GM10248 (cell line): ENCODE results near the gene MYO16.
A peak's percentile ranks its signal among the peaks of the same experiment; 100 is the strongest.

ENCODE experiments used
- CTCF ChIA-PET: fragments of 300-600 bp; sonication (Branson Sonifier 250); formaldehyde crosslinking; extraction: SDS; loops from one replicate; lab custom pipeline; 2021; ENCODE audit warnings: antibody characterized with exemption; lab: Yijun Ruan, JAX
- POLR2A ChIA-PET: fragments of 350-650 bp; sonication (Branson Sonifier 250); formaldehyde crosslinking; extraction: SDS; loops from one replicate; lab custom pipeline; 2020; ENCODE audit warnings: antibody characterized with exemption; lab: Yijun Ruan, JAX
- DNase-seq: peaks from one replicate; pipeline ENCODE4 v3.0.0; 2012; ENCODE audit errors: extremely low spot score
- CTCF ChIP-seq: IDR thresholded peaks from 2 replicates; pipeline ENCODE4 v1.5.1; 2012; ENCODE audit warnings: mild to moderate bottlenecking, low read depth; ENCODE audit errors: extremely low read depth, missing control alignments, control extremely low read depth

Gene MYO16

GRCh38 chr13:108855737-108856387 is 226.5 kb downstream of the MYO16 start:
- POLR2A ChIA-PET: no interaction called here
- DNase-seq: peak; percentile 20
- TF ChIP-seq CTCF: no peak
- CTCF ChIA-PET: no interaction called here

- DNase-seq: no peak
- no peak for TF ChIP-seq CTCF
- ChIA-PET CTCF (no interaction called here), POLR2A (no interaction called here)
Measured at GRCh38 chr13:108858676-108859075, 229.3 kb downstream of the MYO16 start.

GRCh38 chr13:108859197-108860012 is 230.0 kb downstream of the MYO16 start:
- ChIA-PET POLR2A (no interaction called here), CTCF (no interaction called here)
- no peak for DNase-seq
- no peak for TF ChIP-seq CTCF

GRCh38 chr13:108860418-108860817 is 231.0 kb downstream of the MYO16 start:
- POLR2A ChIA-PET: no interaction called here
- CTCF ChIA-PET: no interaction called here
- DNase-seq: no peak
- no peak for TF ChIP-seq CTCF

- CTCF ChIA-PET: interaction anchor here (1.8 kb wide), 1 partner anchor 10 kb away, joined by 3 read pairs; no protein-coding TSS in a partner anchor
- POLR2A ChIA-PET: no interaction called here
Measured at GRCh38 chr13:108877300-108877699, 247.9 kb downstream of the MYO16 start.

More at GRCh38 chr13:108877300-108877699, 247.9 kb downstream of the MYO16 start:
- no peak for DNase-seq
- no peak for TF ChIP-seq CTCF
